D341Med (cell line): ENCODE measurements around the gene PCDHGA3.
"Not testable (repeated sequence)": the region's sequence is repeated elsewhere in the genome, so short reads cannot be mapped to it uniquely, and the experiment has no call there.

ENCODE experiments used
- DNase-seq: peaks from one replicate; pipeline ENCODE4 v3.0.0; 2012; ENCODE audit warnings: low spot score

PCDHGA3 gene

DNA sequence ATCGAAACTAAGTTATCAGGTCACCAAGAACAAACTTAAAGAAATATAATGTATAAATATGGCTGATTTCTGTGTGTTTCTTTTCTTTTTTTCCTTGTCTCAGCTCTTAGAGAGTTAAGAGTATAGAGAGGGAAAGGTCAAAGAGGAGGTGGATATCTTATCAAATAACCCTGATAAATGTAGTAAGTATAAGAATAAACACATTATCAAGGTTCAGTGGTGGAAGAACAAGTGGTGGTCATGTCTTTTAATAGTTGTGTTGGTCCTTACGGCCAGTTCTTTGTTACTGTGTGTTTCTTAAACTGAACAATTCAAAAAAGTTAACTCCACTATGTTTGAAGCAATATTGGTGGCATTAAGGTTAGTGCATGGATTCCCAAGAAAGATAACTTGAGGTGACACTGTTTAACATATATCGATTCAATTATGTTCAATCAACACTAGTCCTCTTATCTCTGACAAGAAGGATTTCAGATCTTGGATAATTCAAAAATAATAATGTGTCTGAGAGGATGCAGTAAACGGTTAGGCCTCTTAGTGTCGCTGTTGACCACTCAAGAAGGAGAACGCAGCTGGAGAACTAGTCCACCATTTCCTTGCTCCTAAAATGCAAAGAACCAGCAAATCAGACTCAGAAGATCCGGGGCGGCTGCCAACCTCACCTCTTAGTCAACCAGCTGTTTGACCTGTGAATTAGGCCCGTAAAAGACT is at the start of gene PCDHGA3:
TSS of gene PCDHGA3 (plus strand) at position 588 of the 711 bp plus-strand sequence. CDS start 205 bp downstream, outside the sequence.
- no peak for DNase-seq

DNA sequence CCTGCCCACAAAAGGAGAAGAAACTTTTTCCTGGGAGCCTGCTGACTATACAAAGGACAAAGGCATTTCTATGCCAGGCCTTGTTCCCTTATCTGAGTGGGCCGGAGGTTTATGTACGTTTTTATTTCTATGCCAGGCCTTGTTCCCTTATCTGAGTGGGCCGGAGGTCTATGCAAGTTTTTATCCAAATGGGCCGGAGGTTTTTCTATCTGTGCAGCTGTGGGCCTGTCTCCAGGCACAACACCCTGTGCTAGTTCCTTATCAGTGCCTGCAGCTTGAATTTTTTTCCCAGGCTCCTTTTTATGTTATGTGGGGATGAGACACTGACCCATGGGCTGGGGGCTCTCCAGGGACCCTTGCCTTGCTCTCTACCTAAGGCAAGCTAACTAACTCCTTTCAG is 45.3 kb upstream of the PCDHGA3 start:
- DNase-seq = no peak

DNA sequence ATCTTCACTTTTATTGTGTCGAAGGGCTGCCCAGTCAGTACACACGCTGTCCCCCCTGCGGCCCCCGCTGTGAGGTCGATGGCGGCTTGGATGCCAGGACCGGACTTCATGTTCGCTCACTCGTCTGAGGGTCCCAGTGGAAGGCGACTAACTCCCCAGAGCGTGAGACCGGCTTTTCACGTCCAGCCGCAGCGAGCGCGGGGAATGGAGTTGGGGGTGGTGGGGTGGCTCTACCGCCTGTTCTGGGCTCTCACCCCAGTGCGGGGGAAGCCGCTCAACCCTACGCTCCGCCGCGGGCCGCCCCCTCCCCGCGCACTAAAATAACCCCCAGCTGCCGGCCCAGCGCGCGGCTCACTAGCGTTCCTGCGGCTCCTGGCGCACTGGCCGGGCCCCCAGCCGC is 39.9 kb upstream of the PCDHGA3 start, which contains the start of gene SLC25A2:
TSS of gene SLC25A2 (minus strand) at position 294 of the 400 bp plus-strand sequence. CDS start at position 110, 184 bp downstream.
- DNase-seq = no peak

DNA sequence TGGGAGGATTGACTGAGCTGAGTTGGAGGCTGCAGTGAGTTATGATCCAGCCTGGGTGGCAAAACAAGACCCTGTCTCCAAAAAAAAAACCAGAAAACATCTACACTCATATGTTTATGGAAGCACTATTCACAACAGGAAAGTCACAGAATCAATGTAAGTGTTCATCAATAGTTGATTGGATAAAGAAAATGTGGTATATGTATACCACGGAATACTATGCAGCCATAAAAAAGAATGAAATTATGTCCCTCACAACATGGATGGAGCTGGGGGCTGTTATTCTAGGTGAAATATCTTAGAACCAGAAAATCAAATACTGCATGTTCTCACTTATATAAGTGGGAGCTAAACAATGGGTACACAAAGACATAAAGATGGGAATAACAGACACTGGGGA is 37.0 kb upstream of the PCDHGA3 start:
- DNase-seq = no peak

DNA sequence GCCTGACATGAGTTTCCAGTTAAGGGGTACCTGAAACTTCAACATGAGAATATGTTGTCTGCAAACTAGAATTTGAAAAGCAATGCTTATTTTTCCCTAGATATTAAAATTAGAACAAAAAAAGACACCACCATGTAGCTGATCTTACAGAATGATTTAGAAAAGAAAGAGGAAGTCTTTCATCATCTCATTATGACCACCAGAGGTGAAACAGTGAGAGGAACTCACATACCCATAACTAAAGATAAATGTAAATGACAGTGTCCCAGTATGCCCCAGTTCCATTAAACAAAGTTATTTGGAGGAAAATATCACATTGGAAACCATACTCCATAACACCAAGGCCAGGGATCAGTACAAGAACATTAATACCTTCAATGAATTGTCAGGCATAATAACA is 29.9 kb upstream of the PCDHGA3 start:
- DNase-seq = no peak

DNA sequence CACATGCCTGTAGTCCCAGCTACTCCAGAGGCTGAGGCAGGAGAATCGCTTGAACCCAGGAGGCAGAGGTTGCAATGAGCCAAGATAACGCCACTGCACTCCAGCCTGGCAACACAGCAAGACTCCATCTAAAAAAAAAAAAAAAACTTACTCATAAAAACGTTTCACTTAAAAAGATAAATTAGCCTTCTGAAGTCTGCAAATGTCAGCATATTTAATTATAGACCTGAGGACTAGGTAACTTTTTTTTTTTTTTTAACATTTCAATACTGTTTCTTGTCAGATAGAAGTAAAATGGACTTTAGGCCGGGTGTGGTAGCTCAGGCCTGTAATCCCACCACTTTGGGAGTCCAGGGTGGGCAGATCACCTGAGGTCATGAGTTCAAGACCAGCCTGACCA is 26.7 kb upstream of the PCDHGA3 start:
- not testable (repeated sequence) for DNase-seq

DNA sequence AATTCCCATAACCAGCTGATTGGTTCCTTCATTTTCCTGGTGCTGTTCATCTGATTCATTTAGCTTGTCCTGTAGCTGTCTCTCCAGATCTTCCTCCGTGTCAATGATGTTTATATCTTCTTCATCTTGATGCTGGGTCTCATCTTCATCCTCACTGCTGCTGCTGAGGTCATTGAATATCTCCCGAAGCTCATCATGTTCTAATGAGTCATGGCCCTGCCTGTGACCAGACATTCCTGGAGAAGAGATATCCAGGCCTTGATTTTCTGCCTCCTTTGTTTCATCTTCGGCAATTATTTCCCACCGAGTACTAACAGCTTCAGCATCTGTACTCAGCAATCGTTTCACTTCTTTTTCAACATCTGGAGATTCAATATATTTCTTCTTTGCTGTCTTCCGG is 24.4 kb upstream of the PCDHGA3 start:
- DNase-seq = no peak

DNA sequence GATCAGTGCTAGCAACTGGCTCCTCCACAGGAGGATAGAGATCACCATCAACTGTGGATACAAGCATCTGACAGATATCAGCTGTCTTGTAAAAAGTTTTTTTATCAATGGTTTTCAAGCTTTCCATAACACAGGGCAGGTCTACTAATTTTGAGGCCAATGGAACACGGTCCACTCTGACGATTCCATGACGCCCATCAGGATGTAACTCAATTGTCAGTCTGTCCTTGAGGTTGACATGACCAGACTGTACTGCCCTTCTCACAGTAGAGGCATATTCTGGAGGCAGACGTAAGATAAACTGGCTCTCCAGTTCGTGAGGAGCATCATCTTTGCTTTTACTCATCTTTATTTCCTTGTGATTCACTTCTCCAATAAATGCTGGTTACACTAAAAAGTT is 23.9 kb upstream of the PCDHGA3 start:
- no peak for DNase-seq

DNA sequence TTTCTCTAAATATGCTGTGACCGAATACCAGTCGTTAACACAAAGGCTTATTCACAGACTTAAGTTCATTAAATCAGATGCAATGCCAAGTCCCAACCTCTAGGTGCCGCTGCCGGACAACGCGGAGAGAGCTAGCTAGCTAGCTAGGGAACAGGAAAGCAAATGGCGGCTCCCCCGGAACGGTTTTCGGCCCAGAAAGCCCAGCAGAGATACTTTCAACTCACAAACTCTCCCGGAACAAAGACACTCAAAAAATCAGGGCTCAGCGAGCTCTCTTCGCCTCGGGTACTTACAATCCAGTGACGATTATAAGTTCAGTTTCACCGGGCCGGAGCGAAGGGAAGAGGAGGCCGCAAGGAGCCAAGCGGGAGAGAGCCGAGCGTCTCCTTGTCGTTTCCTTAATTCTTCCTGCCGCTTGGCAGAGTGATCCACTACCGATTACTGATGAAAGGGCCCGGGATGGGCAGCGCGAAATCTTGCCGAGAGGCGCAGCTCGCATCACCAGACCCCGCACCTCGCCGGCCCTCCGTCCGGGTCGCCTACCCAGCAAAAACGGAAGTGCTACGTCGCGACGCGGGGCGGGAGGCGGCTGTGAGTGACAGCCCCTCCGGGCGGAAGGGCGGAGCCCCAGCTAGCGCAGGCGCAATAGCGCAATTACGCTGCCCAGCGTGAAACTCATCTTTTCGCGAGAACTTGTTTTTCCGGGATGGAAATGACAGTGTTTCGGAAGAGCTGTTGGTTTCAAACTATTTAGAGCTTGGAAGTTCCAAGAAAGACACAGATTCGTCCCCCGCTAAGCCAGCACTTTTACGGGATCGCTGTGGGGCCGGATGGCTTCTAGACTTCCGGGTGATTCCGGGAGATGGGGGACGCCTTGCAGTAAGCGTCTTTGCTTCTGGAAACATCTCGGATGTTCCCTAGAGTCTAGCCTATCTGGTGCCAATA is 23.1 kb upstream of the PCDHGA3 start, which contains the start of gene TAF7:
TSS of gene TAF7 (minus strand) at position 560 of the 945 bp plus-strand sequence. CDS start 740 bp downstream, outside the sequence.
- DNase-seq = peak; percentile 96

DNA sequence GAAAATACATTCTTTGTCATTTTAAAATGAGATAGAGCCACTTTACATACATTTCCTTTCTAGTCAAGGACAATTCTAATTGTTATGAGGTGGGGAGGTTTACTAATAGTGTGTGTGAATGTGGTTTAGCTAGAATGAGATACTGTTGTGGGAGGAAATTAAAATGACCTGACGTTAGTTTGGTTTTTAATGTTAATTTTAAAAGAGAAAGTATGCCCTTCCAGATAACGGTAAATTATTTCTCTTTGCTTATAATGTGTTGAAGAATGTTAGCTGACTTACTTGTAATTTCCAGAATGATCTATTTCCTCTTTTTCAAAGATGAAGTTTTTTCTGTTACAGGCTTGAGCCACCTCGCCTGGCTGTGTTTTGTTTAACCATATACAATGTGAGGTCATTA is 21.4 kb upstream of the PCDHGA3 start:
- DNase-seq = no peak

DNA sequence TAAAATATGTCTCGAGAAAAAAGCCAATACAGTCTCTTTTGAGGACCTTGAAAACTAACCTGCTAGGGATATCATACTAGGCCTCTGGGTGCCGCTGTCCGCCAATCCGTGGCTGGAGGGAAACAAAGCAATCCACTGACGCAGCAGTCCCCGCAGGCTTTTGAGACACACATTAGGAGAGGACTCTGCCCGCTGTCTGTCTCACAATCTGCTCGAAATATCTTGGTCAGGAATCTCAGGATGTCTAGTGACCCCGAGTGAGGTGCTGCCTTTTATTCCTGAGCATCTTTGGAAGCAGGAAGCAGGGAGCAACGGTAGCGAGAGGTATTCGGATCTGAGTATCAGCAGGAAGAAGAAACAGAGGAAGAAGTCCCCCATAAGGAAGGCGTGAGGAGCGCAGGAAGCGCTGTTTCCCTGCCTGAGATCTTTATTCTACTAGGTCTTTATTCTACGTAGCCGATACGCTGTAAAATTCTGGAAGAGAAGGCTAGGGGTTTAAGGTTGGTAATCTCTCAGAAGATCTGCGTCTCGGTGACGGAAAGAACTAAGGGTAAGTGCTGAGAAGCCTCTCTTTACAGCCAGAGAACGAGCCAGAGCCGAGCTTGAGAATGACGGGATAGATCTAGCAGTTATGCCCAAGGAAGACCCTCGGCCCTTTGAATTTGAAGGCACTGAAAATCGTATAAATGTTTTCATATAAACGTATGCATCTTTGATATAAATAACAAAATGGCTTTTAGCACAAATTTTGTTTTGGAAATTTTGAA is 17.4 kb upstream of the PCDHGA3 start:
- DNase-seq = peak; percentile 66

DNA sequence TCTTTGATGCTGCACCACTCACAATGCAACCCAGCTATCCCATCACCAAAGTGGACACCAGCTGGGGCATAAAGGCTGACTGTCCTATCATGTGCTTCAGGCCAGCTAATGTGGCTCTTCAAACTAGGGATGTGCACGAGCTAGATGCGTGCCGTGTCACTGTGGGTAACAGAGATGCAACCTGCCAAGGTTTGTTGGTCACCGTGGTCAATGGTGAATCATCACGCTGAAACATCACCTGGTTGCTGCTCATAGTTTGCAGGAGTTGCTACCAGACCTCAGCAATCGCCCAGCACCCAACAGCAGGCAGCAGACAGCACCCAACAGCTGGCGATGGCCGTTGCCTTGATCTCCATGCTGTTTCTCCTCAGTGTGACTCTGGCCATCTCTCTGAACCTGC is 15.4 kb upstream of the PCDHGA3 start:
- no peak for DNase-seq

DNA sequence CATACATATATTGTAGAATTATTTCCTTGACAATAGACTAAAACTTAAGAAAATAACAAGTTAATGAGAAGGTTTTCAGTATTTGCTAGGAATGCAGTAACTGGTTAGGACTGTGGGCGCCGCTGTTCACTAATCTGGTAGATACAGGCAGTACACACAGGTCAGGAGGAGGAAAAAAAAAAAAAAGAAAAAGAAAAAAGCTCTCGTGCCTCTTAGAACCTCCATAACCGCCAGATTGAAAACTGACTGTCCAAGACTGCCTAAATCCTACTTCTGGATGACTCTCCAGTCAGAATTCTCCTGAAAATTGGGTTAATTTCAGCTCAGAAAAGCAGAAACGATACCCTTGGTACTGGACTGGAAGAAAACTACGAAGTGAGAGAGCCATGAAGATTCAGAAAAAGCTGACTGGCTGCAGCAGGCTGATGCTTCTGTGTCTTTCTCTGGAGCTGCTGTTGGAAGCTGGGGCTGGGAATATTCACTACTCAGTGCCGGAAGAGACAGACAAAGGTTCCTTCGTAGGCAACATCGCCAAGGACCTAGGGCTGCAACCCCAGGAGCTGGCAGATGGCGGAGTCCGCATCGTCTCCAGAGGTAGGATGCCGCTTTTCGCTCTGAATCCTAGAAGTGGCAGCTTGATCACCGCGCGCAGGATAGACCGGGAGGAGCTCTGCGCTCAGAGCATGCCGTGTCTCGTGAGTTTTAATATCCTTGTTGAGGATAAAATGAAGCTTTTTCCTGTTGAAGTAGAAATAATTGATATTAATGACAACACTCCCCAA is 13.1 kb upstream of the PCDHGA3 start, which contains the start of gene PCDHGA1:
TSS of gene PCDHGA1 (plus strand) at position 216 of the 782 bp plus-strand sequence.
- no peak for DNase-seq

DNA sequence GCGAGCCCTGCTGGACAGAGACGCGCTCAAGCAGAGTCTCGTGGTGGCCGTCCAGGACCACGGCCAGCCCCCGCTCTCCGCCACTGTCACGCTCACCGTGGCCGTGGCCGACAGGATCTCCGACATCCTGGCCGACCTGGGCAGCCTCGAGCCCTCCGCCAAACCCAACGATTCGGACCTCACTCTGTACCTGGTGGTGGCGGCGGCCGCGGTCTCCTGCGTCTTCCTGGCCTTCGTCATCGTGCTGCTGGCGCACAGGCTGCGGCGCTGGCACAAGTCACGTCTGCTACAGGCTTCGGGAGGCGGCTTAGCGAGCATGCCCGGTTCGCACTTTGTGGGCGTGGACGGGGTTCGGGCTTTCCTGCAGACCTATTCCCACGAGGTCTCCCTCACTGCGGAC is 11.1 kb upstream of the PCDHGA3 start:
- not testable (repeated sequence) for DNase-seq

DNA sequence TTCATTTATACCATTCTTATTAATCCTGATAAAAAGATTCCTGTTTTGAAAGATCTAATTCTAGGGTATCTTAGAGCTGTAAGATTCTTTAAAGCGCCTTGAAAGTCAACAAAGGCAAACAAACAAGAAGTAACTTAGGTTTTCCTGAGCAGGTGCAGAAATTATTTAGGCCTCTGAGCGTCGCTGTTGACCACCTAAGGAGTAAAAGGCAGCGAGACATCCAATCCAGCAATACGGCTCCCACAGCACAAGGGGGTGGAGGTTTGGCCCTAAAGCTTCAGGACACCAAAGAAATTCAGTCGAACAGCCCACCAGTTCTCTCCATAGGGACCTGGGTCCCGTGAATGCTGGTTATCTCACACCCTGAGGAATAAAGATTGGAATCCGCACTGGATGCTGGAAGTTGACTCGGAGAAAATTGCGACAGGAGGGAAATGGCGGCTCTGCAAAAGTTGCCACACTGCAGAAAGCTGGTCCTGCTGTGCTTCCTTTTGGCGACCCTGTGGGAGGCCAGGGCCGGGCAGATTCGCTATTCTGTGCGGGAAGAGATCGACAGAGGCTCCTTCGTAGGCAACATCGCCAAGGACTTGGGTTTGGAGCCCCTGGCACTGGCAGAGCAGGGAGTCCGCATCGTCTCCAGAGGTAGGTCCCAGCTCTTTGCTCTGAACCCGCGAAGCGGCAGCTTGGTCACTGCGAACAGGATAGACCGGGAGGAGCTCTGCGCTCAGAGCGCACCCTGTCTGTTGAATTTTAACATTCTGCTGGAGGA is 4.9 kb upstream of the PCDHGA3 start, which contains the start of gene PCDHGA2:
TSS of gene PCDHGA2 (plus strand) at position 223 of the 769 bp plus-strand sequence.
- DNase-seq = no peak

DNA sequence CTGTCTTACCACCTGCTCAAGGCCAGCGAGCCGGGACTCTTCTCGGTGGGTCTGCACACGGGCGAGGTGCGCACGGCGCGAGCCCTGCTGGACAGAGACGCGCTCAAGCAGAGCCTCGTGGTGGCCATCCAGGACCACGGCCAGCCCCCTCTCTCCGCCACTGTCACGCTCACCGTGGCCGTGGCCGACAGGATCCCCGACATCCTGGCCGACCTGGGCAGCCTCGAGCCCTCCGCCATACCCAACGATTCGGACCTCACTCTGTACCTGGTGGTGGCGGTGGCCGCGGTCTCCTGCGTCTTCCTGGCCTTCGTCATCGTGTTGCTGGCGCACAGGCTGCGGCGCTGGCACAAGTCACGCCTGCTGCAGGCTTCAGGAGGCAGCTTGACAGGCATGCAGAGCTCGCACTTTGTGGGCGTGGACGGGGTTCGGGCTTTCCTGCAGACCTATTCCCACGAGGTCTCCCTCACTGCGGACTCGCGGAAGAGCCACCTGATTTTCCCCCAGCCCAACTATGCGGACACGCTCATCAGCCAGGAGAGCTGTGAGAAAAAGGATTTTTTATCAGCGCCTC is 2.8 kb upstream of the PCDHGA3 start:
- DNase-seq = not testable (repeated sequence)

DNA sequence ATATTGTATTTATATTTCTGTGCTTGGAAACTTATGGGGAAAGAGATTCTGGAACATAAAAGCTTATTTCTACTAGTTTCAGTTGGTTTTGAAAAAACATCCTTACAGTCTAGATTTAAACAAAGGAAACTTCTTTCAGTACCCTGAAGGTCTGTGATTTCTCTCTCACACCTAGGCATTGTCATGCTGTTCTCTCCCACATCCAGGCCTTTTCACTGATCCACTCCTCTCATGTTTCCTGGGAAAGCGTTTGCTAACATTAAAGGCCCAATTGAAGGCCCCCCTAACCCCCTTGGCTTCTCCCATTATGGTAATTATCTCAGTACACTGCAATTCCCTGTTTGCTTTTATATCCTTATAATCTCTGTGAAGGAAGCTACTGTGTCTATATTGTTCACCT is 856 bp upstream of the PCDHGA3 start:
- DNase-seq = no peak

DNA sequence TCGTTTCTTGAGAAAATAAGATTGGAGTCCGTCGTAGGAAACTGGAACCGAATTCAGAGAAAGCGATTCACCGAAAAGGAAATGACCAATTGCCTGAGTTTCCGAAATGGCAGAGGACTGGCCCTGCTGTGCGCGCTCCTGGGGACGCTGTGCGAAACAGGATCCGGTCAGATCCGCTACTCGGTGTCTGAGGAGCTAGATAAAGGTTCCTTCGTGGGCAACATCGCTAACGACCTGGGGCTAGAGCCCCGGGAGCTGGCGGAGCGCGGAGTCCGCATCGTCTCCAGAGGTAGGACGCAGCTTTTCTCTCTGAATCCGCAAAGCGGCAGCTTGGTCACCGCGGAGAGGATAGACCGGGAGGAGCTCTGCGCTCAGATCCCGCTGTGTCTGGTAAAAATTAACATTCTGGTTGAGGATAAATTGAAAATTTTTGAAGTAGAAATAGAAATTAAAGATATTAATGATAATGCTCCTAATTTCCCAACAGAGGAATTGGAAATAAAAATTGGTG is 379 bp downstream of the PCDHGA3 start:
- DNase-seq = no peak

DNA sequence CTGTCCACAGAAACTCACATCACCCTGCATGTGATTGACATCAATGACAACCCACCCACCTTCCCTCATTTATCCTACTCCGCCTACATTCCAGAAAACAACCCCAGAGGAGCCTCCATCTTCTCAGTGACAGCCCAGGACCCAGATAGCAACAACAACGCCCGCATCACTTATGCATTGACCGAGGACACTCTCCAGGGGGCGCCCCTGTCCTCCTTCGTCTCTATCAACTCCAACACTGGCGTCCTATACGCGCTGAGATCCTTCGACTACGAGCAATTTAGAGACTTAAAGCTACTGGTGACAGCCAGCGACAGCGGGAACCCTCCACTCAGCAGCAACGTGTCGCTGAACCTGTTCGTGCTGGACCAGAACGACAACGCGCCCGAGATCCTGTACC is 1.7 kb downstream of the PCDHGA3 start:
- DNase-seq = no peak

DNA sequence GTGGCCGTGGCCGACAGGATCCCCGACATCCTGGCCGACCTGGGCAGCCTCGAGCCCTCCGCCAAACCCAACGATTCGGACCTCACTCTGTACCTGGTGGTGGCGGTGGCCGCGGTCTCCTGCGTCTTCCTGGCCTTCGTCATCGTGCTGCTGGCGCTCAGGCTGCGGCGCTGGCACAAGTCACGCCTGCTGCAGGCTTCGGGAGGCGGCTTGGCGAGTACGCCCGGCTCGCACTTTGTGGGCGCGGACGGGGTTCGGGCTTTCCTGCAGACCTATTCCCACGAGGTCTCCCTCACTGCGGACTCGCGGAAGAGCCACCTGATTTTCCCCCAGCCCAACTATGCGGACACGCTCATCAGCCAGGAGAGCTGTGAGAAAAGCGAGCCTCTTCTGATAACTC is 2.4 kb downstream of the PCDHGA3 start:
- DNase-seq = not testable (repeated sequence)
